HG02642 (cell line): Measurements from ENCODE around the gene TMOD1.
"Not testable (repeated sequence)": the region's sequence is repeated elsewhere in the genome, so short reads cannot be mapped to it uniquely, and the experiment has no call there.

Experiments
- ATAC-seq: cut with Tn5 transposase; IDR thresholded peaks from one replicate; pipeline ENCODE4 v1.9.1; 2021; ENCODE audit warnings: mild to moderate bottlenecking; ENCODE audit not compliant: unreplicated experiment, poor library complexity

Gene TMOD1

DNA sequence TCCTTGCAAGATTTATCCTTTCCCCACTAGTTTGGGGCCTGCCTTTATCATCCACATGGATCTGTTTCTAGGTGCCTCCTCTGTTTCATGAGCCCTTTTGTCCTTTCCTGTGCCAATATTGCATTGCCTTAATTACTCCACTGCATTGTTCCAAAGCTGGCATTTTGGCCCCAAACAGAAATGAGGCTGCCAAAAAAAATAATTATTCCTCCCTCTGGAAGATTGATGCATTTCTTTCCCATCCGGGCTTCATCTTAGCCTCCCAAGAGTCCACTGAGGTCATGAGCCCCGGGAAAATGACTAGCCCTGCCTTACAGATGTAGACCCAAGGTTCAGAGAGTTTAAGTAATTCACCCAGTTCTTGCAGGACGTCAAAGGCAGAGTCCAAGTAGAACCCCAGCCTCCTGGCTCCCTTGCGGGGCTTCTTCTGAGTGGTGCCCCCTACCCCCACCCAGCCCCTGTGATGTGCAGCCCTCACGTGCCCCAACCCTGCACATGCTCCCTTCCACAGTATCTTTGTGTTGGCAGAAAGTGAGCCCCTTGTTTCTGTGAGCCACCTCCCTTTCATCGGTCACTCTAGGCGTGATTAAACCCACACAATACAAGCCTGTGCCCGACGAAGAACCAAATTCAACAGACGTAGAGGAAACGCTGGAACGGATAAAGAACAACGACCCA lies 62.1 kb downstream of the TMOD1 start:
- no peak for ATAC-seq

DNA sequence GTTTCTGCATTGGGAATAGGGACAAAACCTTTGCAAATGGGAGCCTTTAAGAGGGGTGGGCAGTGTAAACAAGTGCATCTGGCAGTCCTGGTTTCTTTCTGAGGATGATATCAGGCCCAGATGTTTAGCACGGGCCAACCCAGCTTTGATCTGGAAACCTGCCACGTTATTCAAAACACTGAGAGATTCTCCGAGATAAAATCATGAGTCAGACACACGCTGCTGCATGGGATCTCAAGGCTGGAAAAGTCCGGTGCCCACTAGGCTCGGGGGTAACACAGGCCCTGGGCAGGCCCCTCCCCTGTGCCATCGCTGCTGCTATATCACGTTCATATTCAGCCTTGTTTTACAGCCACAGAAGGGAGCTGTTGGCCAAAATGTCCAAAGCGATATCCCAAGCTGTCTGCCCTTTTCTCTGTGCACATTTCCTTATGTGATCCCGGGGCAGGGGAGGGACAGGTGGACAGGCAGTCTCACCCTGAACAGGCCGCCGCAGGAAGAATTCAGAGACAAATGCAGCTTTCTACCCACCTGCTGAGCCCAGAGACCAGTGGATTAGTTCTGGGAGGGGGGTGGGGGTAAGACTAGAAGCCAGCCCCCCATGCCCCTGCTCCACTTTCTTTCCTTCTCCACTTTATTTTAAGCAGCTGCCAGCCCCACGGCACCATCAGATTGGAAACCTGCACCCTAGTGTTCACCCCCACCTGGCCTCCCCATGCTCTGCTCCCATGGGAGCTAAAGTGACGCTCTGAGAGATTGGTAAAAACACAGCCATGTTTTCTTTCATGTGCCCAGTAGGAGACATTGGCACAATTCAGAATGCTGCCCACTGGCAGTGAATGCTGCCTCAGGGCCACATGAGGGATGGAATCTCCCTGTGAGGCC lies 63.1 kb downstream of the TMOD1 start:
- no peak for ATAC-seq

- no peak for ATAC-seq
Measured at GRCh38 chr9:97565262-97565661, 63.8 kb downstream of the TMOD1 start.

DNA sequence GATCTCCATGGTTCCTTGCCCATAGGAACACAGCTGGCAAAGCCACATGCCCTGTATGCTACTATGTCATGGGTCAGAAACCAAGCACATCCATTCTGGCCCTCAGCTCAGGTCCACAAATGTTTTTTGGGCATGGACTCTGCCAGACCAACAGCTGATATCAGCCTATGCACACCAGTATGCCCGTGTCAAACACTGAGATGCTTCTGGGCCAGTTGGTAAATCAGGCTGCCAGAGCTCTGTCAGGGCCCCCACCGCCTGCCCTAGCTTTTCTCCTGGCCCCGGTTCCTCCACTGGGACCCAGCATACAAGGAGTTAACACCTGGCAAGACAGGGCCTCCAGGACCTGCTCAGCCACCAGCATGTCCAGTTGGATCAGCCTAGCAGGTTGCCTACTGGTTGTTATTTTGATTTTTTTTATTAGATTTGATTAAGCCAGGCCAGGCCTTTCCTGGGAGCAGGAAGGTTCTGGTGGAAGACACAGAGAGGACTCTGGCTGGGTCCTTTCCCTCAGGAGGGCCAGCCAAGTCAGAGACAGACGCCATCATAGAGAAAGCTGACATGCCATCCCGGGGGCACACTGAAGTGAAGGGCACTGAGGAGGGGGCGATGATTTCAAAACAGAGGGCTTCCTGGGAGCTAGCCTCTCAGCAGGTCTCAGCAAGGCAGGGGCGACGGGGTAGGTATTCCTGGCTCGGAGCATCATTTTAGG lies 65.9 kb downstream of the TMOD1 start:
- no peak for ATAC-seq

DNA sequence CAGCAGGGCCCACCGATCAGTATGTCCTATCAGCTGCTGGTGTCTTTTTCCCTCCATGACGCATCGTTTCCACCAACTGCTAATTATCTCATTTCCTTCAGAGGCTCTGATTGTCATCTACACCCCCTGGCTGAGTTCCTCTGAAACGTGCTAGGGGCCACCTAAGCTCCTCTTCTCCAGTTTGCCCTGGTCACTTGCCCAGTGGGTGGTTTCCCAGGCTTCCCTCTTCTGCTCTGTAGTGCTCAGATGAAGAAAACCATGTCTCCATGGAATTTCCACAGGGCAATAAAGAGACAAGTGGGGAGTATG lies 66.4 kb downstream of the TMOD1 start:
- ATAC-seq, result no peak

DNA sequence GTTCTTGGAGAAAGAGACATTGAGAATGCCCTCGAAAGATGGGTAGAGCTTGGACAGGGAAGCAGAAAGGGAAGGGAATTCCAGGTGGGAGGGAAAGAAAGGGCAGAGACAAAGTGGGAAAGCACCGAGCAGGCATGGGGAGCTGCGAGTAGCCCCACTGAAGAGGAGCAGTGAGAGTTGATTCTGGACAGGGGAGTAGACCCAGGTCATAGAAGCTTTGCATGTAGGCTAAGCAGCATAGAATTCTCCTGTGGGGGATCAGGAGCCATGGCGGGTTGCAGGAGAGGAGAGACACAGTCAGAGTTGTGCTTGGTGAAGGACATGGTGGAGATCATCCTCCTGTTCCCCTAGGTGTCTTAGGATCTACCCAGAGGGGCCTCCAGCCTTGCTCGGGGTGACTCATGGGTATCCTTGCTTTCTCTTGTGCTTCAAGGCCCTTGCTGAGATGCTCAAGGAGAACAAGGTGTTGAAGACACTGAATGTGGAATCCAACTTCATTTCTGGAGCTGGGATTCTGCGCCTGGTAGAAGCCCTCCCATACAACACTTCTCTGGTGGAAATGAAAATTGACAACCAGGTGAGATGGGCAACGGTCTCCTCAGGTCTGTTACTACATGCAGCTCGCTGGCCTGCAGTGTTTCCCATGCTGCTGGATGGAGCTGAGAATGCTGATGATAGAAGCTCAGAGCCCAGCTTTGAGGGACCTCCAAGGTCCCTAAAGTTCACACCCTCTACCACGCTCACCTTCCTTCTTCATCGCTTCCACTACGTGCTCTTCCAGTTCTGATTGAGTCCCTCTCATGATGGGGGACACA lies 67.2 kb downstream of the TMOD1 start:
- no peak for ATAC-seq

DNA sequence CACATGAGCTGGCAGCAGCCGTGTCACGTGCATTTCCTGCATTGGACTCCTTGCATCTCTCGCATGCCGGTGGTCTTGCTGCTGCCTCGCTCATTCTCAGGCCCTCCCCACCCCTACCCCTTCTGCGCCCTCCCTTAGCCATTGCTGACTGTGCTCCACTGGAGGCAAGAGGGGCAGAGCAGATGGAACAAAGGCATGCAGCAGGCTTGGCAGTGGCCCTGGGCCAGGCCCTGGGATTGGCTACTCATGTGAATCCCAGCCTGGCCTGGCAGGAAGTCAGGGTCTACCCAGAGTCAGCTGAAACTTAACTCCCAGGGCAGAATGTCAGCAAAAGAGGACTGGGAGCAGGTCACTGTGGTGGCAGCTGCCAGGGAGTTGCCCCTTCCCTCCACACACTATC lies 69.4 kb downstream of the TMOD1 start:
- ATAC-seq, result no peak

GRCh38 chr9:97571664-97572063 lies 70.2 kb downstream of the TMOD1 start:
- no peak for ATAC-seq

GRCh38 chr9:97572196-97572891 lies 70.9 kb downstream of the TMOD1 start:
- no peak for ATAC-seq

DNA sequence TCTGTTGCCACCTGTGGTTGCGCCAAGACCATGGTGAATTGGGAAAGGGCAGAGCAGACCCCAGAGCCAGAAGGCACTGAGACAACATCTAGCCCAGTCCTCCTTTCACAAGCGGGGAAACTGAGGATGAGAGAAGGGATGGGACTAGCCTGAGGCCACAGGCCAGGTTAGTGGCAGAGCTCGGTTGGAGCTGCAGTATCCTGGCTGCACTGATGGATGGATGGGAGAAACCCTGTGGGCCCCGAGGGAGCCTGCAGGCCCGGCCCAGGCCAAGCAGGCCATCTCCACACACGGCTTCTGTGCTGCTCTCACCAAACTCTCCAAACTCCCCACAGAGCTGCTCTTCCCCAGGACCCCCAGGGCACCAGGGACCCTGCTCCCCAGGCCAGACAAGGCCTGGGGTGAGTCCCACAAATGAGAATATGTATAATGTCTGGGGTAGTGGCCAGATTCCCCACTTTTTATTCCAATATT lies 71.5 kb downstream of the TMOD1 start:
- no peak for ATAC-seq

DNA sequence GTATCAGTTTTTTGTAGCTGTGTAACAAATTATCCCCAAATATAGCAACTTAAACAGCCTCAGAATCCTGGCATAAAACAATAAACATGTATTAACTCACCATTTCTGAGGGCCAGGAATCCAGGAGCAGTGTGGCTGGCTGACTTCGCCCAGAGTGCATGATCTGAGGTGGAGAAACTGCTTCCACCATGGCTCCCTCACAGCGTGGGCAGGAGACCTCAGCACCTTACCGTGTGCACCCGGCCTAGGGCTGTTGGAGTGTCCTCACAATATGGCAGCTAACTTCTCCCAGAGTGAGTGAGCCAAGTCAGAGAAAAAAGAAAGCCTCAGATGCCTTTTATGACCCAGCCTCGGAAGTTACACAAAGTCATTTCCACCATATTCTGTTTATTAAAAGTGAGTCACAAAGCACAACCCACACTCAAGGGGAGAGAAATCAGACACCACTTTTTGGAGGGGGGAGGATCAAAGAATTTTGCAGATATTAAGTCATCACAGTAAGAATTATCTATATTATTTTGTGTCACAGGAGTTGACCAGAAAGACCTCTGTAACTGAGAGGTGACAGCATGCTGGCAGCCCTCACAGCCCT lies 72.1 kb downstream of the TMOD1 start:
- no peak for ATAC-seq

GRCh38 chr9:97574101-97574571 lies 72.7 kb downstream of the TMOD1 start:
- ATAC-seq, result not testable (repeated sequence)

GRCh38 chr9:97574921-97575672 lies 73.6 kb downstream of the TMOD1 start:
- ATAC-seq, result not testable (repeated sequence)

GRCh38 chr9:97575673-97576200 lies 74.3 kb downstream of the TMOD1 start:
- no peak for ATAC-seq

- ATAC-seq, result no peak
Measured at GRCh38 chr9:97577051-97577450, 75.6 kb downstream of the TMOD1 start.

DNA sequence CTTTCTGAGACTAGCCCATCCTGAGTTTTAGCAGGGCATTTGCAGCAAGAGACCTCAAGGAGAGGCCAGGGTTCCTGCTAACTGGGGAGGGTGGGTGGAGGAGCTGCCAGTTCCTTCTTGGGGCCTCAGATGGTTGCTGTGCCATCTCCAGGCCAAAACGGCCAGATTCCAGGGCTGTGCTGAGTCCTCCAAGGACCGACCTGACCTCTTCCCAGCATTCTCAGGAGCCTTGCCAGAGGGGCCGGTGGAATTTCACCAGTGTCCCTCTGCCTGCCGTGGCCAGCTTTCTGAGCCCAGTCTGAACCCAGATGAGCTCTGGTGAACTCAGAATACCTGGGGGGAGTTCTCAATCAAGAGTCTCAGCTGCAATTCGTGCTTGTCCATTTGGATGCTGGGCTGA lies 77.4 kb downstream of the TMOD1 start:
- no peak for ATAC-seq

DNA sequence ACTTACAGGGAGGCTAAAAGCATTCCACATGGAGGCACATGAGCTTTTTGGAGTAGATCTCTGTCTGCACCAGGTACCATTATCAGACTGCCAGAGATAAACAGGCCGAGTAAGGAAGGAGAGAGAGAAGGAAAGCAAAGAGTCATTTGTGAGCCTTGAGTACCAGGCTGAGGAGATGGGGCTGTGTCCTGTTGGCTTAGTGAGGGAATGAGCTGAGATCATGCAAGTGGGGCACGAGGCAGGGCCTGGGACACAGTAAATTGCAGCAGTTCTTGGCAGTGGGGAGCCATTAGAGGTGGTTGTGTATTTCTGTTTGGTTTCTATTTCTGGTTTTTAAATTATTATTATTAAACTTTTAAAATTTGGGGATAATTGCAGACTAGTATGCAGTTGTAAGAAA lies 78.4 kb downstream of the TMOD1 start:
- no peak for ATAC-seq

DNA sequence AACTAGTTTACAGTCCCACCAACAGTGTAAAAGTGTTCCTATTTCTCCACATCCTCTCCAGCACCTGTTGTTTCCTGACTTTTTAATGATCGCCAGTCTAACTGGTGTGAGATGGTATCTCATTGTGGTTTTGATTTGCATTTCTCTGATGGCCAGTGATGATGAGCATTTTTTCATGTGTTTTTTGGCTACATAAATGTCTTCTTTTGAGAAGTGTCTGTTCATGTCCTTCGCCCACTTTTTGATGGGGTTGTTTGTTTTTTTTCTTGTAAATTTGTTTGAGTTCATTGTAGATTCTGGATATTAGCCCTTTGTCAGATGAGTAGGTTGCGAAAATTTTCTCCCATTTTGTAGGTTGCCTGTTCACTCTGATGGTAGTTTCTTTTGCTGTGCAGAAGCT lies 80.1 kb downstream of the TMOD1 start:
- ATAC-seq, result not testable (repeated sequence)
